GM12872 (cell line): ENCODE results near the gene GNAT1.

ENCODE experiments used
- TF ChIP-seq, protein P1 (sequence below): IDR thresholded peaks from 3 replicates; pipeline ENCODE4 v1.5.1; 2011; ENCODE audit warnings: low read depth, mild to moderate bottlenecking, low read length, moderate library complexity; ENCODE audit not compliant: insufficient read depth

GNAT1 gene

DNA sequence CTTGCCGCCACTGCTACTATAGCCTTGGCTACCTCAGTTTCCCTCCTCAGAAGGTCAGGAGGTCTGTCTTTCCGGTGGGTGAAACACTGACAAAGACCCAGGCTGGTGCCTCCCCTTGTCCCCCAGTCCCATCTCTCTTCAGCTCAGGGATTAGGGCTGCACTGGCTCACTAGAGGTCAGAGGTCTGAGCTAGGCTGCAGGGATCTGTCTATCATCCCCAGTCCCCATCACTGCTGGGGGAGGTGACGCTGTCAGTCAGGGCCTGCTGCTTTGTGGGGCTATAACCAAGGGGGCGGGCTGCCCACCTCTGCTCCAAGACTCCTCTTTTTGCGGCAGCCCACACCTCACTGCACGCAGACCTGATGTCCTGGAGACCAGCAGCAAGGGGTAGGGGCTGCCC is 22.6 kb upstream of the GNAT1 start:
- TF ChIP-seq, protein P1, sequence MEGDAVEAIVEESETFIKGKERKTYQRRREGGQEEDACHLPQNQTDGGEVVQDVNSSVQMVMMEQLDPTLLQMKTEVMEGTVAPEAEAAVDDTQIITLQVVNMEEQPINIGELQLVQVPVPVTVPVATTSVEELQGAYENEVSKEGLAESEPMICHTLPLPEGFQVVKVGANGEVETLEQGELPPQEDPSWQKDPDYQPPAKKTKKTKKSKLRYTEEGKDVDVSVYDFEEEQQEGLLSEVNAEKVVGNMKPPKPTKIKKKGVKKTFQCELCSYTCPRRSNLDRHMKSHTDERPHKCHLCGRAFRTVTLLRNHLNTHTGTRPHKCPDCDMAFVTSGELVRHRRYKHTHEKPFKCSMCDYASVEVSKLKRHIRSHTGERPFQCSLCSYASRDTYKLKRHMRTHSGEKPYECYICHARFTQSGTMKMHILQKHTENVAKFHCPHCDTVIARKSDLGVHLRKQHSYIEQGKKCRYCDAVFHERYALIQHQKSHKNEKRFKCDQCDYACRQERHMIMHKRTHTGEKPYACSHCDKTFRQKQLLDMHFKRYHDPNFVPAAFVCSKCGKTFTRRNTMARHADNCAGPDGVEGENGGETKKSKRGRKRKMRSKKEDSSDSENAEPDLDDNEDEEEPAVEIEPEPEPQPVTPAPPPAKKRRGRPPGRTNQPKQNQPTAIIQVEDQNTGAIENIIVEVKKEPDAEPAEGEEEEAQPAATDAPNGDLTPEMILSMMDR: no peak

DNA sequence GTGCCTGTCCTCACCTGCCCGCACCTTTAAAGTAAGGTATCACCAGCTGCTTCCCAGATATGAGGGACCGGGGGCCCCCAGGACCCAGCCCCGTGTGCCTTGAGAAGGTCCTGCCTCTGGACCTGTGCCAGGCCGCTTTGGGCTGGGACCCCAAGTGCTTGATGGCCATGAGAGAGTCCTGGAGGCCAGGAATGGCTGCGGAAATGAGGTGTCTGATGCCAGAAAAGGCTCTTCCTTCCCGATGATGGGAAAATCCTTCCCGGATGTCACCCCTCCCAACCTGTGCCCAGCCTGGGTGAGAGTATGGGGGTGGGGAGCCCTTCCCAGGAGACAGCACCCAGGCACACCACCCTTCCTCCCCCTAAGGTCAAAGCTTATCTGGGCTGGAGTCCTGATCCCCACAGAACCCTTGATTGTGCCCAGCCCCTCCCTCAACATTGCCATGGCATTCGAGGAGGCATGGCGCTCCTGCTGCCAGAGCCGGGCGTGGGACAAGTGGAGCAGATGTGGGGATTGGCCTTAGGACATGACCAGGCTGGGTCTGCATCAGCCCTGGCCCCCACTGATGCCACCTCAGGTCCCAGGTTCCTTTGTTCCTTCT is 22.1 kb upstream of the GNAT1 start:
- TF ChIP-seq, protein P1: no peak

GRCh38 chr3:50169858-50170257 is 21.6 kb upstream of the GNAT1 start:
- TF ChIP-seq, protein P1: no peak

DNA sequence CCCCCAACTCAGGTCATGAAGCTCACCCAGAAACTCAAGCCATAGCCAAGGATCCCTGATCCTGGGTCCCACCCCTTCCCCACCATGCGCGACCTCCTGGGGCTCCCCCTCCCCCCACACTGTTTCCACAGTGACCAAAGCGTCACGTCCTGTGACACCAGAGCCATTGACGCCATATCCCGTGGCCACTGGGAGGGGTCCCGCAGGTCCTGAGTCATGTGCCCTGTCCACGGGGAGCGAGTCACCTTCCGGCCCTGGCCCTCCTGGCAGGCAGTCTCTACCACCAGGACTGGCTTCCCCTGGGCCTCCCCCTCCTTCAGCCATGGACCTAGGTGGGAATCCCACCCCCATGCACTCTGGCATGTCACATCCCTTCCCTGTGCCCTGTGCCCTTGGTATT is 20.7 kb upstream of the GNAT1 start:
- TF ChIP-seq, protein P1: no peak

GRCh38 chr3:50171540-50172301 is 19.7 kb upstream of the GNAT1 start:
- TF ChIP-seq, protein P1: no peak

GRCh38 chr3:50172626-50173220 is 18.7 kb upstream of the GNAT1 start:
- TF ChIP-seq, protein P1: no peak

- TF ChIP-seq, protein P1: 0 out of 3 replicates have a peak, but pooled peaks have one; percentile 16
These were observed 17.5 kb upstream of the GNAT1 start for GRCh38 chr3:50173685-50174516.
